Uterus (tissue), 2 donors: ENCODE data around the gene MOCOS.

ENCODE experiments used
- CTCF ChIP-seq, 4 experiments: fragments of 200-600 bp in 2 of 4; fragments of 450-650 bp in 2 of 4; sonication (generic) in 2 of 4; IDR thresholded peaks; one replicate each; pipeline ENCODE4 v1.5.1; 2016 to 2019; ENCODE audit warnings: antibody characterized with exemption in 4 of 4, mild to moderate bottlenecking in 2 of 4, moderate library complexity in 1 of 4
- POLR2A ChIP-seq, 2 donors: fragments of 450-650 bp; IDR thresholded peaks; one replicate each; pipeline ENCODE4 v1.6.1; 2016; ENCODE audit warnings: antibody characterized with exemption in 2 of 2, mild to moderate bottlenecking in 1 of 2, moderate library complexity in 1 of 2

GRCh38 chr18:36275561-36275960 lies 88.3 kb downstream of the MOCOS start:
- no peak for TF ChIP-seq CTCF (IDR thresholded peaks at IDR 0.05)
- TF ChIP-seq POLR2A (IDR thresholded peaks at IDR 0.05): no peak
